ENCODE results near the gene CD247. TPM values are rescaled to one million over a fixed set of nuclear protein-coding genes. Genes with fewer than 3 reads are reported as not detected.

Gene CD247
- total RNA-seq, 1 donor from 2014 or later: 1.3 TPM

DNA sequence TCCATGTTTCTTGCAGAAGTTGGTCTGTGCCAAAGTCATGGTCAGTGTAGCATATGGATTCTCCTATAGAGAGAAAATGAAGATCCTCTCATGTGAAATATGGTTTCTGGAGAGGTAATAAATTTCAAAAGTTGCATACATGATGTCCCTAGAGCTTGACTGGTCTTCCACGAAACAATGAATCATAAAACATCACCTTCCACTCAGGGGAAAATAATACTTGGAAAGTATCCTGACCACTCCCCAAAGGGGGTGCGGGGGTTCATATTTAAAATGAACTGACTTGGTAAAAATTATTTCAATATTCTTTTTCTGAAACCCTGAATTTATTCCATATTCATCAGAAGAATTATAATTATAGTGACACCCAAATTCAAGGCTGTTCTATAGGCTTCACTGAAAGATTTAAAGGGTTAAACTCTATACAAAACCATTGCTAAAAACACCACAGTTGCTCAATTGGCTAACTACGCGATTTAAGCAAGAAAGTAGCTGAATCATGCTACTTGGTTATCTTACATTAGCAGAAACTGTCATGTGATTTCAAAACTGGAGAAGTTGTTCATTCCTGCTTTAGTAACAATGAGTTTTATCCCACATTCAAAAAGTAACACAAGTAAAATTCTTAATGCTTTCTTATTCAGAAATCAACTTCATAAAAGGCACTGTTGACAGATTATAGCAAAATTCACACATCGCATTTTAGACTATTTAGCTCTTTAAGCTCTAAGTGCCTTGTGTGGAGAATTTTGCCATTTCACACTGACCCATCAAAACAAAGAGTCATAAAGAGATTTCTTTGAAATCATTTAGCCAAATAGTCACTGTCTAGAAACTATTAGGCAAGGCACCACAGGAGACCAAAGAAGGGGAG, 30.0 kb upstream of the CD247 start:
- peaks cover 7% of the 10 kb centered on the region for H3K27me3 ChIP-seq
- H3K27ac Mint-ChIP-seq: no peak overlapping the region
- H2AFZ ChIP-seq (replicated peaks): no peak overlapping the region
- H4K20me1 ChIP-seq (ENCODE audit: low read depth): peaks cover 3% of the 10 kb centered on the region
- H3K79me2 ChIP-seq (ENCODE audit: low read depth): peaks cover 9% of the 10 kb centered on the region
- peaks cover 16% of the 10 kb centered on the region for H3K4me1 Mint-ChIP-seq
- no peaks in the 10 kb centered on the region for H3K36me3 ChIP-seq
- H3F3A ChIP-seq (ENCODE audit: low read depth): no peaks in the 10 kb centered on the region
- TF ChIP-seq EZH2phosphoT487 (IDR thresholded peaks at IDR 0.05) (no peak), EZH2 (IDR thresholded peaks at IDR 0.05) (no peak)
- TF ChIP-seq, protein P1, sequence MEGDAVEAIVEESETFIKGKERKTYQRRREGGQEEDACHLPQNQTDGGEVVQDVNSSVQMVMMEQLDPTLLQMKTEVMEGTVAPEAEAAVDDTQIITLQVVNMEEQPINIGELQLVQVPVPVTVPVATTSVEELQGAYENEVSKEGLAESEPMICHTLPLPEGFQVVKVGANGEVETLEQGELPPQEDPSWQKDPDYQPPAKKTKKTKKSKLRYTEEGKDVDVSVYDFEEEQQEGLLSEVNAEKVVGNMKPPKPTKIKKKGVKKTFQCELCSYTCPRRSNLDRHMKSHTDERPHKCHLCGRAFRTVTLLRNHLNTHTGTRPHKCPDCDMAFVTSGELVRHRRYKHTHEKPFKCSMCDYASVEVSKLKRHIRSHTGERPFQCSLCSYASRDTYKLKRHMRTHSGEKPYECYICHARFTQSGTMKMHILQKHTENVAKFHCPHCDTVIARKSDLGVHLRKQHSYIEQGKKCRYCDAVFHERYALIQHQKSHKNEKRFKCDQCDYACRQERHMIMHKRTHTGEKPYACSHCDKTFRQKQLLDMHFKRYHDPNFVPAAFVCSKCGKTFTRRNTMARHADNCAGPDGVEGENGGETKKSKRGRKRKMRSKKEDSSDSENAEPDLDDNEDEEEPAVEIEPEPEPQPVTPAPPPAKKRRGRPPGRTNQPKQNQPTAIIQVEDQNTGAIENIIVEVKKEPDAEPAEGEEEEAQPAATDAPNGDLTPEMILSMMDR (IDR thresholded peaks at IDR 0.05): no peak
- H3K27me3 Mint-ChIP-seq (ENCODE audit: insufficient read depth, low read depth): peaks cover 2% of the 10 kb centered on the region
- no peak overlapping the region for H3K4me3 ChIP-seq
- no peak overlapping the region for H3K4me2 ChIP-seq
- no peak overlapping the region for H3K9ac ChIP-seq
- H3K9me3 ChIP-seq (ENCODE audit: low read depth): no peaks in the 10 kb centered on the region
- H3K27ac ChIP-seq: no peak overlapping the region
- no peak for DNase-seq (ENCODE audit: low spot score)
- H3K36me3 Mint-ChIP-seq: peaks cover 12% of the 10 kb centered on the region
- no peaks in the 10 kb centered on the region for H3K9me3 Mint-ChIP-seq
- no peak overlapping the region for H3K4me3 Mint-ChIP-seq
- H3K4me1 ChIP-seq: peaks cover 7% of the 10 kb centered on the region

DNA sequence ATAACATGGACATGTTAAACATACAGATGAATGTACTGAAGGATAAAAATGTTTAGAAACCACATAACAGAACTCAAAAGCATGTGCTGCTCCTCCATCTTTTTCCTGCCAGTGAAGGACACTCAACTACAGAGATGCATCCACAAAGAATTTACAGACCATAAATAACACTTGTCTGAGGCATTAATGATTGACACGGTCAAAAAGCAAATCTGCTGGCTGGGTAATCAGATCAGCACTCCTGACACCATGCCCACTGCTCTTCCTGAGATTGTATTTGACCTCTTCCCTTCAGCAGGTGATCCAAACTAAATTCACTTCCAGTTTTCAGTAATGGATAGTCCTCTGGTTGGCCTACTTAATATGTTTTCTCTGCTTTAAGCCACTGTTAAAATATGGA, 28.6 kb upstream of the CD247 start:
- no peak for DNase-seq (ENCODE audit: low spot score)
- Histone ChIP-seq H3F3A (ENCODE audit: low read depth) (no peaks in the 10 kb centered on the region), H3K27ac (no peak overlapping the region), H2AFZ (replicated peaks) (no peak overlapping the region), H3K79me2 (ENCODE audit: low read depth) (no peaks in the 10 kb centered on the region), H4K20me1 (ENCODE audit: low read depth) (no peaks in the 10 kb centered on the region), H3K36me3 (no peaks in the 10 kb centered on the region), H3K4me3 (no peak overlapping the region), H3K4me2 (no peak overlapping the region), H3K9ac (no peak overlapping the region), H3K27me3 (no peaks in the 10 kb centered on the region), H3K4me1 (no peaks in the 10 kb centered on the region), H3K9me3 (ENCODE audit: low read depth) (no peaks in the 10 kb centered on the region)
- Mint-ChIP-seq H3K36me3 (peaks cover 12% of the 10 kb centered on the region), H3K4me3 (no peak overlapping the region), H3K27me3 (ENCODE audit: insufficient read depth, low read depth) (peaks cover under 1% of the 10 kb centered on the region), H3K9me3 (no peaks in the 10 kb centered on the region), H3K4me1 (peaks cover 9% of the 10 kb centered on the region), H3K27ac (no peak overlapping the region)
- TF ChIP-seq, protein P1 (IDR thresholded peaks at IDR 0.05): no peak
- TF ChIP-seq EZH2 (IDR thresholded peaks at IDR 0.05) (no peak), EZH2phosphoT487 (IDR thresholded peaks at IDR 0.05) (no peak)

DNA sequence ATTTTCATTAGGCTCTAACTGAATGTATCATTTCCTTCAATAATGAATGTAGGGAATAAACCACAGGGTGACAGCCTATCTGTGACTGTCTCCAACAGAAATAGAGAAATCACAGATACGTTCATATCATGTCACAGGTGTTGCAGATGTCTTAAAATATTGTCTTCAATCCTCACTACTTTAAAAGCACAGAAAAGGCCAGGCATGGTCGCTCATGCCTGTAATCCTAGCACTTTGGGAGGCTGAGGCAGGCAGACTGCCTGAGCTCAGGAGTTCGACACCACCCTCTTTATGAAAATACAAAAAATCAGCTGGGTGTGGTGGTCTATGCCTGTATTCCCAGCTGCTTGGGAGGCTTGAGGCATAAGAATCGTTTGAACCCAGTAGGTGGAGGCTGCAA, 27.0 kb upstream of the CD247 start:
- no peaks in the 10 kb centered on the region for H3K79me2 ChIP-seq (ENCODE audit: low read depth)
- no peak overlapping the region for H3K27ac ChIP-seq
- no peaks in the 10 kb centered on the region for H3K9me3 ChIP-seq (ENCODE audit: low read depth)
- peaks cover 11% of the 10 kb centered on the region for H3F3A ChIP-seq (ENCODE audit: low read depth)
- DNase-seq (ENCODE audit: low spot score): no peak
- H3K27me3 ChIP-seq: no peaks in the 10 kb centered on the region
- no peak overlapping the region for H2AFZ ChIP-seq (replicated peaks)
- Mint-ChIP-seq H3K27ac (no peak overlapping the region), H3K27me3 (ENCODE audit: insufficient read depth, low read depth) (no peaks in the 10 kb centered on the region), H3K9me3 (no peaks in the 10 kb centered on the region), H3K4me3 (no peak overlapping the region), H3K4me1 (peaks cover 9% of the 10 kb centered on the region), H3K36me3 (peaks cover 12% of the 10 kb centered on the region)
- H3K36me3 ChIP-seq: no peaks in the 10 kb centered on the region
- TF ChIP-seq, protein P1 (IDR thresholded peaks at IDR 0.05): no peak
- no peak for TF ChIP-seq EZH2 (IDR thresholded peaks at IDR 0.05)
- TF ChIP-seq EZH2phosphoT487 (IDR thresholded peaks at IDR 0.05): no peak
- H3K4me2 ChIP-seq: no peak overlapping the region
- H3K4me1 ChIP-seq: no peaks in the 10 kb centered on the region
- H3K9ac ChIP-seq: no peak overlapping the region
- H3K4me3 ChIP-seq: no peak overlapping the region
- H4K20me1 ChIP-seq (ENCODE audit: low read depth): no peaks in the 10 kb centered on the region
